Measurements from ENCODE around the gene C19orf44.
"Not testable (repeated sequence)": the region's sequence is repeated elsewhere in the genome, so short reads cannot be mapped to it uniquely, and the experiment has no call there.

- not testable (repeated sequence) for TF ChIP-seq CTCF (IDR thresholded peaks at IDR 0.05); POLR2A (IDR thresholded peaks at IDR 0.05; ENCODE audit: low read length); E2F6 (IDR thresholded peaks at IDR 0.05; ENCODE audit: borderline replicate concordance, low read depth); EP300 (IDR thresholded peaks at IDR 0.05); HDAC2 (IDR thresholded peaks at IDR 0.05); HMGXB4 (CRISPR knock-in tag; IDR thresholded peaks at IDR 0.05; ENCODE audit: borderline replicate concordance); KDM1A (IDR thresholded peaks at IDR 0.05; ENCODE audit: low read depth); CEBPB (IDR thresholded peaks at IDR 0.05); GATA3 (IDR thresholded peaks at IDR 0.05; ENCODE audit: borderline replicate concordance); BHLHE40 (IDR thresholded peaks at IDR 0.05; ENCODE audit: low read depth, low read length)
Observed at GRCh38 chr19:16466802-16467427, 29.3 kb upstream of the C19orf44 start.

All from A549 (cell line).